CD4-positive, alpha-beta T cell (primary cell): ENCODE results near the gene LGI4. TPM values are rescaled to one million over a fixed set of nuclear protein-coding genes. Genes with fewer than 3 reads are reported as not detected.
"Not testable (repeated sequence)": the region's sequence is repeated elsewhere in the genome, so short reads cannot be mapped to it uniquely, and the experiment has no call there.

ENCODE experiments used
- ATAC-seq: fragments of 200-7000 bp; cut with Tn5 transposase; one replicate; pipeline ENCODE4 v1.10.0; 2022; ENCODE audit warnings: mild to moderate bottlenecking; ENCODE audit not compliant: poor library complexity
- CTCF ChIA-PET: fragments of 350-600 bp; sonication (Branson Sonifier 250); formaldehyde crosslinking; loops from one replicate; lab custom pipeline; 2021; ENCODE audit warnings: antibody characterized with exemption, inconsistent platforms; lab: Charles Lee
- POLR2A ChIA-PET: fragments of 350-600 bp; sonication (Branson Sonifier 250); formaldehyde crosslinking; loops from one replicate; lab custom pipeline; 2021; ENCODE audit warnings: antibody characterized with exemption, inconsistent platforms; lab: Charles Lee
- DNase-seq, 14 experiments: peaks; one replicate each; pipeline ENCODE4 v3.0.0-alpha.2; 2013 to 2020; ENCODE audit warnings: mixed read lengths in 2 of 14
- H3K27ac ChIP-seq, 2 donors: one replicate each; pipeline versions ENCODE4 v1.5.1 to v1.7.0; 2013; ENCODE audit warnings: low read length in 2 of 2, low read depth in 1 of 2, mild to moderate bottlenecking in 1 of 2
- H3K27me3 ChIP-seq, 2 experiments: 1 replicate in 1 of 2; 2 replicates in 1 of 2; pipeline versions ENCODE4 v1.6.1 to v1.7.0; 2013; ENCODE audit warnings: low read length in 2 of 2, control low read depth in 1 of 2, mild to moderate bottlenecking in 1 of 2, moderate library complexity in 1 of 2; ENCODE audit not compliant: insufficient read depth in 2 of 2, control insufficient read depth in 1 of 2
- H3K36me3 ChIP-seq: one replicate; pipeline ENCODE4 v1.6.1; 2013; ENCODE audit warnings: low read length, control low read depth; ENCODE audit not compliant: insufficient read depth
- H3K4me1 ChIP-seq: one replicate; pipeline ENCODE4 v1.6.1; 2013; ENCODE audit warnings: low read length, control low read depth; ENCODE audit not compliant: insufficient read depth
- H3K4me3 ChIP-seq: one replicate; pipeline ENCODE4 v1.5.1; 2013; ENCODE audit warnings: mild to moderate bottlenecking, low read length, moderate library complexity
- H3K9me3 ChIP-seq, 2 experiments: 1 replicate in 1 of 2; 2 replicates in 1 of 2; pipeline versions ENCODE4 v1.6.1 to v1.7.0; 2013; ENCODE audit warnings: low read length in 2 of 2, mild to moderate bottlenecking in 2 of 2, control low read depth in 1 of 2, moderate library complexity in 1 of 2; ENCODE audit not compliant: control insufficient read depth in 1 of 2, insufficient read depth in 1 of 2
- H3K27ac Mint-ChIP-seq: one replicate; pipeline ENCODE4 v1.8.0; 2020; ENCODE audit warnings: mixed read lengths
- H3K27me3 Mint-ChIP-seq: one replicate; pipeline ENCODE4 v1.8.0; 2021; ENCODE audit warnings: mixed read lengths
- H3K36me3 Mint-ChIP-seq: one replicate; pipeline ENCODE4 v1.8.0; 2021; ENCODE audit warnings: low read depth, mixed read lengths
- H3K4me1 Mint-ChIP-seq: one replicate; pipeline ENCODE4 v1.8.0; 2021; ENCODE audit warnings: low read depth, mixed read lengths
- H3K4me3 Mint-ChIP-seq: one replicate; pipeline ENCODE4 v1.8.0; 2020; ENCODE audit warnings: mild to moderate bottlenecking, mixed read lengths
- H3K9me3 Mint-ChIP-seq: one replicate; pipeline ENCODE4 v1.8.0; 2020; ENCODE audit warnings: mixed read lengths
- CTCF ChIP-seq: fragments of 200-600 bp; IDR thresholded peaks from one replicate; pipeline ENCODE4 v1.8.0; 2022; ENCODE audit warnings: antibody characterized with exemption, mild to moderate bottlenecking
- intact Hi-C, 2 experiments: fragments of 100-400 bp; cut with DNase I in 1 of 2; cut with micrococcal nuclease in 1 of 2; formaldehyde crosslinking; loops; one replicate each; pipeline versions ENCODE4 v1.15.1 to v1.9.0; 2023 to 2025; cut with DNase I, micrococcal nuclease
- total RNA-seq, 174 experiments: library from RNA in 2 of 174; stranded (reverse) in 2 of 174; gene quantifications; one replicate each; pipeline ENCODE4 v1.2.3 and lab custom pipeline; 2021 to 2026

LGI4 gene
- total RNA-seq, 2 experiments from 2014 or later, result 0.69 to 0.70 TPM

- intact Hi-C loops, result no loop called here
- H3K4me1 Mint-ChIP-seq, result no peaks in the 10 kb centered on the region
- H3K27me3 Mint-ChIP-seq, result no peaks in the 10 kb centered on the region
- Histone ChIP-seq H3K4me3 (no peak overlapping the region), H3K4me1 (no peaks in the 10 kb centered on the region), H3K36me3 (no peaks in the 10 kb centered on the region), H3K27ac (no peak overlapping the region), H3K9me3 (peaks cover 0 to 15% of the 10 kb centered on the region in 2 experiments), H3K27me3 (no peaks in the 10 kb centered on the region)
- DNase-seq (no peak), ATAC-seq (no peak)
- ChIA-PET POLR2A (no interaction called here), CTCF (no interaction called here)
- H3K4me3 Mint-ChIP-seq, result no peak overlapping the region
- H3K36me3 Mint-ChIP-seq, result no peaks in the 10 kb centered on the region
- no peak overlapping the region for H3K27ac Mint-ChIP-seq
- no peak for TF ChIP-seq CTCF
- H3K9me3 Mint-ChIP-seq, result no peaks in the 10 kb centered on the region
Measured at GRCh38 chr19:35104361-35104760, 30.5 kb downstream of the LGI4 start.

GRCh38 chr19:35103614-35104013, 31.2 kb downstream of the LGI4 start:
- DNase-seq, H3K9me3 Mint-ChIP-seq, H3K4me1 Mint-ChIP-seq, H3K4me1 ChIP-seq, H3K4me3 ChIP-seq, ATAC-seq, H3K27ac Mint-ChIP-seq, H3K36me3 Mint-ChIP-seq, CTCF ChIA-PET, H3K4me3 Mint-ChIP-seq, H3K36me3 ChIP-seq, POLR2A ChIA-PET, intact Hi-C loops, H3K27ac ChIP-seq, H3K27me3 ChIP-seq, H3K27me3 Mint-ChIP-seq: not testable (repeated sequence)
- H3K9me3 ChIP-seq, result peaks cover 0 to 15% of the 10 kb centered on the region in 2 experiments

GRCh38 chr19:35101949-35102348, 32.9 kb downstream of the LGI4 start:
- H3K9me3 Mint-ChIP-seq, H3K36me3 Mint-ChIP-seq, POLR2A ChIA-PET: not testable (repeated sequence)

GRCh38 chr19:35100588-35101533, 34.0 kb downstream of the LGI4 start:
- Histone ChIP-seq H3K4me1 (no peaks in the 10 kb centered on the region), H3K4me3 (no peak overlapping the region), H3K9me3 (peaks cover 0 to 10% of the 10 kb centered on the region in 2 experiments), H3K27ac (no peak overlapping the region), H3K36me3 (no peaks in the 10 kb centered on the region), H3K27me3 (no peaks in the 10 kb centered on the region)
- Mint-ChIP-seq H3K4me1 (no peaks in the 10 kb centered on the region), H3K27me3 (no peaks in the 10 kb centered on the region), H3K4me3 (no peak overlapping the region), H3K9me3 (no peaks in the 10 kb centered on the region), H3K27ac (no peak overlapping the region), H3K36me3 (no peaks in the 10 kb centered on the region)
- POLR2A ChIA-PET, result no interaction called here
- intact Hi-C loops, result no loop called here
- no peak for TF ChIP-seq CTCF
- no peak for DNase-seq
- CTCF ChIA-PET, result no interaction called here
- ATAC-seq, result no peak

More at GRCh38 chr19:35101949-35102348, 32.9 kb downstream of the LGI4 start:
- H3K4me3 Mint-ChIP-seq, H3K27ac Mint-ChIP-seq, H3K27me3 Mint-ChIP-seq, H3K36me3 ChIP-seq, ATAC-seq, H3K4me1 Mint-ChIP-seq, intact Hi-C loops, H3K27me3 ChIP-seq, H3K4me3 ChIP-seq, H3K4me1 ChIP-seq, CTCF ChIA-PET, H3K27ac ChIP-seq, DNase-seq: not testable (repeated sequence)
- H3K9me3 ChIP-seq, result peaks cover 0 to 15% of the 10 kb centered on the region in 2 experiments
